AG10803 (cell line): ENCODE data around the gene ANKRD9.

Source experiments
- DNase-seq: peaks from one replicate; pipeline ENCODE4 v3.0.0; 2010; ENCODE audit warnings: low read depth
- H3K4me3 ChIP-seq: 2 replicates; pipeline ENCODE4 v1.5.1; 2011; ENCODE audit warnings: mild to moderate bottlenecking, low read length, control low read depth
- CTCF ChIP-seq: conservative IDR thresholded peaks from 2 replicates; pipeline ENCODE4 v1.5.1; 2011; ENCODE audit warnings: mild to moderate bottlenecking, low read length, control low read depth, inconsistent platforms

ANKRD9 gene

GRCh38 chr14:102461490-102462338 lies 47.9 kb downstream of the ANKRD9 start:
- no peak for TF ChIP-seq CTCF
- no peak overlapping the region for H3K4me3 ChIP-seq
- DNase-seq = no peak

GRCh38 chr14:102457509-102457908 lies 52.1 kb downstream of the ANKRD9 start:
- no peak for TF ChIP-seq CTCF
- no peak for DNase-seq
- H3K4me3 ChIP-seq = no peak overlapping the region

- TF ChIP-seq CTCF = no peak
- no peak overlapping the region for H3K4me3 ChIP-seq
- no peak for DNase-seq
Measured at GRCh38 chr14:102454711-102455110, 54.9 kb downstream of the ANKRD9 start.

GRCh38 chr14:102452302-102452701 lies 57.3 kb downstream of the ANKRD9 start:
- DNase-seq = no peak
- no peak overlapping the region for H3K4me3 ChIP-seq
- no peak for TF ChIP-seq CTCF
